OCI-LY1 (cell line): ENCODE results near the gene MAP3K6.

Source experiments
- H2AFZ ChIP-seq: fragments of 200-600 bp; sonication (generic), shearing (Covaris generic); 2 replicates; pipeline ENCODE4 v1.6.0; 2014; ENCODE audit warnings: antibody characterized with exemption, mild to moderate bottlenecking, low read length
- H3F3A ChIP-seq: fragments of 200-600 bp; sonication (generic), shearing (Covaris generic); 2 replicates; pipeline ENCODE4 v1.6.0; 2014; ENCODE audit warnings: mild to moderate bottlenecking, antibody characterized with exemption, low read length, moderate library complexity; ENCODE audit not compliant: insufficient read depth
- H3K27ac ChIP-seq: fragments of 200-600 bp; sonication (generic); 2 replicates; pipeline ENCODE4 v1.5.1; 2014; ENCODE audit warnings: low read length, mixed run types, mild to moderate bottlenecking, low read depth; ENCODE audit not compliant: poor library complexity, severe bottlenecking
- H3K27me3 ChIP-seq: fragments of 200-600 bp; sonication (generic); 2 replicates; pipeline ENCODE4 v1.6.0; 2014; ENCODE audit warnings: antibody characterized with exemption, mild to moderate bottlenecking, low read length, moderate library complexity; ENCODE audit not compliant: insufficient read depth
- H3K36me3 ChIP-seq: fragments of 200-600 bp; sonication (generic); 2 replicates; pipeline ENCODE4 v1.6.1; 2014; ENCODE audit warnings: mild to moderate bottlenecking, antibody characterized with exemption, low read length, moderate library complexity, mixed read lengths; ENCODE audit not compliant: insufficient read depth
- H3K4me1 ChIP-seq: fragments of 200-600 bp; sonication (generic); 2 replicates; pipeline ENCODE4 v1.5.1; 2014; ENCODE audit warnings: mild to moderate bottlenecking, low read length, moderate library complexity; ENCODE audit not compliant: insufficient read depth, severe bottlenecking
- H3K4me2 ChIP-seq: fragments of 200-600 bp; sonication (generic), shearing (Covaris generic); 2 replicates; pipeline ENCODE4 v1.6.1; 2014; ENCODE audit warnings: low read length
- H3K4me3 ChIP-seq: fragments of 200-600 bp; sonication (generic); 2 replicates; pipeline ENCODE4 v1.5.1; 2014; ENCODE audit warnings: low read length, low read depth, mild to moderate bottlenecking, mixed read lengths; ENCODE audit not compliant: poor library complexity, severe bottlenecking
- H3K79me2 ChIP-seq: fragments of 200-600 bp; shearing (Covaris generic); 2 replicates; pipeline ENCODE4 v1.6.1; 2016; ENCODE audit warnings: mixed run types, low read length, mixed read lengths; ENCODE audit not compliant: insufficient read depth
- H3K9ac ChIP-seq: fragments of 200-600 bp; sonication (generic), shearing (Covaris generic); 2 replicates; pipeline ENCODE4 v1.6.1; 2014; ENCODE audit warnings: mild to moderate bottlenecking, low read length, mixed read lengths
- H3K9me2 ChIP-seq: fragments of 200-600 bp; sonication (generic), shearing (Covaris generic); 2 replicates; pipeline ENCODE4 v1.6.1; 2014; ENCODE audit warnings: low read depth, mild to moderate bottlenecking, low read length, mixed read lengths
- H3K9me3 ChIP-seq: fragments of 200-600 bp; shearing (Covaris generic); 2 replicates; pipeline ENCODE4 v1.6.1; 2014; ENCODE audit warnings: low read length, mixed read lengths
- H4K20me1 ChIP-seq: fragments of 200-600 bp; sonication (generic), shearing (Covaris generic); 2 replicates; pipeline ENCODE4 v1.6.0; 2016; ENCODE audit warnings: mild to moderate bottlenecking, low read length; ENCODE audit not compliant: insufficient read depth
- EZH2 ChIP-seq: fragments of 200-600 bp; sonication (generic), shearing (Covaris generic); IDR thresholded peaks from 2 replicates; pipeline ENCODE4 v1.8.0; 2017; ENCODE audit warnings: borderline replicate concordance, mixed run types, mild to moderate bottlenecking, antibody characterized with exemption, low read length, moderate library complexity, mixed read lengths
- TF ChIP-seq, protein P1 (sequence below): fragments of 200-600 bp; sonication (generic), shearing (Covaris generic); IDR thresholded peaks from 2 replicates; pipeline ENCODE4 v1.5.1; 2017; ENCODE audit warnings: mild to moderate bottlenecking, antibody characterized with exemption, low read length, moderate library complexity, mixed read lengths

Gene MAP3K6

DNA sequence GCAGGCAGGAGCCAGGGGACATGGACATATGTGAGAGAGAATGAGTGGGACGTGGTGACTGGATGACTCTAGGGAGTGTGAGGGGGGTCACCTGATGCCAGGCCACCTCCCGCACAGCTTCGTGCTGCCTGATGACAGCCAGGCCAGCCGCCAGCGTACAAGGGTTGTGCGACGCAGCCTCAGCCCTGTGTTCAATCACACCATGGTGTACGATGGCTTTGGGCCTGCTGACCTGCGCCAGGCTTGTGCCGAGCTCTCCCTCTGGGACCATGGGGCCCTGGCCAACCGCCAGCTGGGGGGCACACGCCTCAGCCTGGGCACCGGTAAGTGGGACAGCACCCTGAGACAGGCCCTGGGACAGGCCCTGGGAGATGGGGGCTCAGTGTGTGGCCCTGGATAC, 13.6 kb downstream of the MAP3K6 start:
- Histone ChIP-seq H3K4me1 (peaks cover 35% of the 10 kb centered on the region), H3K36me3 (no peaks in the 10 kb centered on the region), H3K9ac (no peak overlapping the region), H3K9me3 (no peaks in the 10 kb centered on the region), H3K79me2 (no peaks in the 10 kb centered on the region), H3K27me3 (no peaks in the 10 kb centered on the region), H3K27ac (no peak overlapping the region), H3K9me2 (no peaks in the 10 kb centered on the region), H2AFZ (no peak overlapping the region), H4K20me1 (no peaks in the 10 kb centered on the region), H3K4me3 (no peak overlapping the region), H3F3A (no peaks in the 10 kb centered on the region), H3K4me2 (no peak overlapping the region)
- TF ChIP-seq EZH2: no peak
- TF ChIP-seq, protein P1, sequence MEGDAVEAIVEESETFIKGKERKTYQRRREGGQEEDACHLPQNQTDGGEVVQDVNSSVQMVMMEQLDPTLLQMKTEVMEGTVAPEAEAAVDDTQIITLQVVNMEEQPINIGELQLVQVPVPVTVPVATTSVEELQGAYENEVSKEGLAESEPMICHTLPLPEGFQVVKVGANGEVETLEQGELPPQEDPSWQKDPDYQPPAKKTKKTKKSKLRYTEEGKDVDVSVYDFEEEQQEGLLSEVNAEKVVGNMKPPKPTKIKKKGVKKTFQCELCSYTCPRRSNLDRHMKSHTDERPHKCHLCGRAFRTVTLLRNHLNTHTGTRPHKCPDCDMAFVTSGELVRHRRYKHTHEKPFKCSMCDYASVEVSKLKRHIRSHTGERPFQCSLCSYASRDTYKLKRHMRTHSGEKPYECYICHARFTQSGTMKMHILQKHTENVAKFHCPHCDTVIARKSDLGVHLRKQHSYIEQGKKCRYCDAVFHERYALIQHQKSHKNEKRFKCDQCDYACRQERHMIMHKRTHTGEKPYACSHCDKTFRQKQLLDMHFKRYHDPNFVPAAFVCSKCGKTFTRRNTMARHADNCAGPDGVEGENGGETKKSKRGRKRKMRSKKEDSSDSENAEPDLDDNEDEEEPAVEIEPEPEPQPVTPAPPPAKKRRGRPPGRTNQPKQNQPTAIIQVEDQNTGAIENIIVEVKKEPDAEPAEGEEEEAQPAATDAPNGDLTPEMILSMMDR: no peak

DNA sequence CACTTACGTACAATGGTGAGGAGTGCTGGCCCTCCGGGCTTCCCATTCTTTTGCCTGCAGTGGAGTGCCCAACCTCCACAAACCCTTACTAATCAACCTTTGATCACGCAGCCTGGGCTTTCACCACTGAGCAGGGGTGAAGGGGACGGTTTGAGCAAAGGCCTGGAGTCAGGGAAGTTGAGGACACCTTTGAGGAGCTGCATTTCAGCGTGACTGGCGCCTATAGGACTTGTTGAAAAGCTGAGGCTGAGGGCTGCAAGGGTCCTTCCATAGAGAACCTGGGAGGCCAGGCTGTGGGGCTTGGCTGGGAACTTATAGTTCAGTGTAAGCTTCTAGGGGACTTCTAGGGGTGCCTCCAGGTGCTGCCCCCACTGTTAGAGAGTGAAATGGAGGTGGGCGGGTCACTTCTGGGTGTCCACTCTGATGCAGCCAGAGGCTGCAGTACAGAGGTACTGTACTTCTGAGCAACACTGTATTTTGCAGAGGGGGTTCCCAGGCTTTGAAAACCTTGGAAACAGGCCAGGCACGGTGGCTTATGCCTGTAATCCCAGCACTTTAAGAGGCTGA, 15.1 kb downstream of the MAP3K6 start:
- Histone ChIP-seq H3F3A (no peaks in the 10 kb centered on the region), H3K4me2 (no peak overlapping the region), H3K4me1 (peaks cover 23% of the 10 kb centered on the region), H3K4me3 (no peak overlapping the region), H4K20me1 (no peaks in the 10 kb centered on the region), H3K36me3 (no peaks in the 10 kb centered on the region), H3K27me3 (no peaks in the 10 kb centered on the region), H2AFZ (no peak overlapping the region), H3K79me2 (no peaks in the 10 kb centered on the region), H3K9me2 (no peaks in the 10 kb centered on the region), H3K9me3 (no peaks in the 10 kb centered on the region), H3K9ac (no peak overlapping the region), H3K27ac (no peak overlapping the region)
- TF ChIP-seq, protein P1: no peak
- TF ChIP-seq EZH2: no peak

DNA sequence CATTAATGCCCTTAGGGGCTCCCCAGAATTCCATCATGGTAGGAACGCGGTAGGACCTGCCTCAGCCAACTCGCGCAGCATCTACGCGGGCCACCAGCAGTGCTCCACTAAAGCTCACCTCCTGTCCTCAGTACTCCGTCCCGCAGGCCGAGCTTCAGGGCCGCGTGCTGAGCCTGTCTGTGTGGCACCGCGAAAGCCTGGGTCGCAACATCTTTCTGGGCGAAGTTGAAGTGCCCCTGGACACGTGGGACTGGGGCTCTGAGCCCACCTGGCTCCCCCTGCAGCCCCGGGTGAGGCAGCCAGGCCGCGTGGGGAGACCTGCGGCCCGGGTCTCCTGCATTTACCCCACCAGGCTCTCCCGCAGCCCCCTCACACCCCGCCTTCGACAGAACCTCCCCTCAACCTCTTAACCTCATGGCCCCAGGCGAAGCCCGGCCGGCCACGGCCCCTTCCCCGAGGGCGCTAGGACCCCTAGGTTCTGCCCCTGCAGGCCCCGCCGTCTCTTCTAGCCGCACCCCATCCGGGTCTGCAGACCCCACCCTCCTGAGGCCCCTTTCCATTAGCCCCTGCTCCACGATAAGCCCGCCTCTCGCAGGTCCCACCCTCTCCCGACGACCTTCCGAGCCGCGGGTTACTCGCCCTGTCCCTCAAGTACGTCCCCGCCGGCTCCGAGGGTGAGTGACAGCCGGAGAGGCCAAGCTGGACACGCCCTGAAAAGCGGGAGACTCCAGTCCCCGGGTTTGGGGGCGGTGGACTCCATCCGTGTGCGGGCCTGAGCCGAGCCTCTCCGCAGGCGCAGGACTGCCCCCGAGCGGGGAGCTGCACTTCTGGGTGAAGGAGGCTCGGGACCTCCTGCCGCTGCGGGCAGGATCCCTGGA, 15.9 kb downstream of the MAP3K6 start:
- Histone ChIP-seq H3F3A (no peaks in the 10 kb centered on the region), H2AFZ (no peak overlapping the region), H3K27me3 (no peaks in the 10 kb centered on the region), H3K9me3 (no peaks in the 10 kb centered on the region), H3K36me3 (no peaks in the 10 kb centered on the region), H3K4me2 (no peak overlapping the region), H3K9ac (no peak overlapping the region), H3K27ac (no peak overlapping the region), H3K4me1 (peaks cover 16% of the 10 kb centered on the region), H3K4me3 (no peak overlapping the region), H3K79me2 (no peaks in the 10 kb centered on the region), H3K9me2 (no peaks in the 10 kb centered on the region), H4K20me1 (no peaks in the 10 kb centered on the region)
- TF ChIP-seq EZH2: no peak
- TF ChIP-seq, protein P1: no peak
